Stimulated activated CD4-positive, alpha-beta T cell treated with anti-CD3 and anti-CD28 coated beads, Interleukin-2, amount 100 ng/mL, for 48 hours (primary cell): ENCODE data around the gene PHF12.

ENCODE experiments used
- DNase-seq, 2 donors: peaks; one replicate each; pipeline ENCODE4 v3.0.0-alpha.2; 2020

PHF12 gene

DNA sequence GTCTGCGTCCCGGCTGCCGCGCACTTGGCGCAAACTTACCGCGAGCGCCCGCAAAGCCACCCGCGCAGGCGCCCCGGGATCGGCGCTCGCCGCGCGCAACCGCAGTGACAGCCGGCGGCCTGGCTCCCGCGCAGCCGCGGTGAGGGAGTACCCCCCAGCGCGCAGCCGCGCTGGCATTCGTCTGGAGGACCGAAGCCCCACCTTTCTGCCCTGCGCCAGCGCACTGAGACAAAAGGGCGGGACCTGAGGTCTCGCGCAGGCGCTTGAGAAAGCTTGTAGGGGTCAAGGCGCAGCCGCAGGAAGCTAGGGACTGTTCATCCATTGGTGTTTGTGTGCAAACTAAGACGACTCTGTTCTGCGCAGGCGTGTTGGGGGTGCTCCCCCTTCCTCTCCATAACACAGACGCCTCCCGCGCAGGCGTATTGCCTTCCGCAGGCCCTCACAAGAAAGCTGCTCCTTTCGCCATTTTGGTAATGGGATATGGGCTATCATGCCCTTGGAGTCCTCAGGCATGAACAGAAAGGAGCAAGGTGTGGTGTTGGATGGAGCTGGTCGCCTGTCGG is at the start of gene PHF12:
Gene PHF12, minus strand, starts transcription at position 91 of the 563 bp plus-strand sequence. CDS start 558 bp downstream, outside the sequence.
- peak; percentile 96 to 99 for DNase-seq

DNA sequence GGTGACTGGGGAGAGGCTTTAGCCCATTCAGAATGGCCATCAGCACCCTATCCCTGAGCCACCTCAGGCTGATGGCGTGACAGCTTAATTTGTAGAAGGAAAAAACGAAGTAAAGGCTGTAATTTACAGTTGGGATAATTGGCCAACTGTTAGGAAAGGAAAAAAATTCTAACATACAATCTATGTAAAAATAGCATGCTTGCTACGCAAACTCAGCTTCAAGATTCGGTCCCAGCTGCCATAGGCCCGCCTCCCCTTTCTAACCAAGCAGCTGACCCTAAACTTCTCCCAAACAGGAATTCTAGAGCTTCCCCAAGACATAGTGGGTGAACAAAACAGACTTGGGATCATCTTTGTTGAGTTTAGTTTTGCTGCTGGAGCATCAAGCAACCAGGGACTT is 49.7 kb upstream of the PHF12 start:
- no peak for DNase-seq

DNA sequence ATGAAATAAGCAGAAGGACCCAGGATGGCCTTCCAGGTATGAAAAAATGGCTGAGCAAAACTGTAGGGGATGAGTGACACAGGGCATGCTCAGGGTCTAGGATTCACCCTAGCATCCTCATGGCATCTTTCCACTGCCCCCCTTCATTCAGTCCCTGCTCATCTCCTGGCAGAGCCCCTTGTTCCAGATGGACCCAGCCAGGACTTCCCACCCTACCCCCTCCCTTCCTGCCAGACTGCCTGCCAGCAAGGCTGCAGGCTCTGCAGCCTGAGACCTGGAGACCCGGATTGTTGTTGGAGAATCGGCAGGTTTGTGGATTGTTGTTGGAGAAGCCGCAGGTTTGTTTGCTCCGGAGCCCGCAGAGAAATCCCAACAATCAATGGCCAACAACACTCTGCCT is 47.9 kb upstream of the PHF12 start:
- DNase-seq: no peak

DNA sequence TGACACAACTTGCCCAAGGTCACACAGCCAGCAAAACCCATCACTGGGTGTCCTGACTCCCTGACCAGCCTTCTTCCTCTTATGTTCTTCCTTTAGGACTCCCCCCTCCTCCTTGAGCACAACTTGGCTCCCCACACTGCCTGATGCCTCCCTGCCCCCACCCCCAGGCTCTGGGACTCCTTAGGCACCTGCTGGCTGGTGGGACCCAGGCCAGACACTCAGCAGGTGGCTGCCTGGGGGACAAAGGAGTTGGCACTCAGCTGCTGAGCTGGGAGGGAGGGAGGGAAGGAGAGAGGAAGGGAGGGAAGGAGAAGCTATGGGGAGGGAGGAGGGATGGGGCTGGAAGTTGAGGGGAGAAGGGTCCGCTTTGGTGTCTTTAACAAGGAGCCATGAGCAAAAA is 46.5 kb upstream of the PHF12 start:
- DNase-seq: no peak

DNA sequence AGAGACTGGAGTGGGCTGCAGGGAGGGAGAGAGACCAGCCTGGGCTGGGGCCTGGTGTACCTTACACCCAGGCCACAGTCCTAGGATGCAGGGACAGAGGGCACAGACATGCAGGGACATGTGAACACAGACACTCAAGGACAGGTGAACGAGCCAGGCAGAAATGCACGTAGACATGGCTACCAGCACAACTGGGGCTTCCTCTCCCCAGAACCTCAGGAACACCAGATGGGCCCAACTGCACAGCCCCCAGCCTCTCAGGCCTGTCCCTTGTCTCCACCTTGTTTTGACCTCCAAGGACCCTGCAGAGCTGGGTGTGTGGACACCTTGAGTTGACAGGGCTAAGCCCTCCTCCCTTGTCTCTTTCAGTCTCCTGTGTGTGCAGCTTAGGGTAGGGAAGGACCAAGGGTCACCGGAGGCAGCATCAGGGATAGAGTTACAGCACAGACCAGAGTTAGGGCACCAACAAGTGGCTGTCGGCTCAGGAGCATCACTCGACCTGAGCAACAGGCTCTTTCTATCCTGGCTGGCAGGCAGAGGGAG is 45.3 kb upstream of the PHF12 start:
- DNase-seq: no peak

DNA sequence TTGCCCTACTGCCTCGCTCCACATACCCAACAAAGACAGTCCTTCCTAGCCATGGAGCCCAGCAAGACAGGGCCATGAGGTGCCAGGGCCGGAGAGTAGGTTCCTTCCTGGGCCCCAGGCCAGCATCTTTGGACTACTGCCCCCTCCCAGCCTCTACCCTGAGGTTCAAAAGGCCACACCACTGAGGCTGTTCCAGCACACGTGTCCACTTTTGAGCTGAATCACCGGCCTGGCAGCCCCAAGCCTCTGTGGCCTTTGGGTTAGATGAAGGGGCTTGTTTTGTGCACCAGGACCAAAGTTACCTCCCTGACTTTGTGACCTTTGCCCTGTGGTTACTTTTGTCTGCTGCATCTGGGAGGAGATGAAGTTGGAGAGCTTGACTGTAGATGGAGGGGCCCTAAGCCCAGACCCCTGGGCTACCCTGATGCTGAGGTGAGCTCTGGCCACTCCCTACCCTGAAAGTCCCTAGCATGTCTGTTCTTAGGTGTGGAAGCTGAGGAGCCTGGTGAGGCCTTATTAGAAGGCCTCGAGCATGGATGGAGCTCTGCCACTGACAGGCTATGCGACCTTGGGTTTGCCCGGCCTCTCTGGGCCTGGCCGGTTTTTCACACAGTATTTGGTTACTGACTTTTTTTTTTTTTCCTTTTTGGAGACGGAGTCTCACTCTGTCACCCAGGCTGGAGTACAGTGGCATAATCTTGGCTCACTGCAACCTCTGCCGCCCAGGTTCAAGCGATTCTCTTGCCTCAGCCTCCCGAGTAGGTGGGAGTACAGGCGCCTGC is 42.5 kb upstream of the PHF12 start:
- DNase-seq: no peak

DNA sequence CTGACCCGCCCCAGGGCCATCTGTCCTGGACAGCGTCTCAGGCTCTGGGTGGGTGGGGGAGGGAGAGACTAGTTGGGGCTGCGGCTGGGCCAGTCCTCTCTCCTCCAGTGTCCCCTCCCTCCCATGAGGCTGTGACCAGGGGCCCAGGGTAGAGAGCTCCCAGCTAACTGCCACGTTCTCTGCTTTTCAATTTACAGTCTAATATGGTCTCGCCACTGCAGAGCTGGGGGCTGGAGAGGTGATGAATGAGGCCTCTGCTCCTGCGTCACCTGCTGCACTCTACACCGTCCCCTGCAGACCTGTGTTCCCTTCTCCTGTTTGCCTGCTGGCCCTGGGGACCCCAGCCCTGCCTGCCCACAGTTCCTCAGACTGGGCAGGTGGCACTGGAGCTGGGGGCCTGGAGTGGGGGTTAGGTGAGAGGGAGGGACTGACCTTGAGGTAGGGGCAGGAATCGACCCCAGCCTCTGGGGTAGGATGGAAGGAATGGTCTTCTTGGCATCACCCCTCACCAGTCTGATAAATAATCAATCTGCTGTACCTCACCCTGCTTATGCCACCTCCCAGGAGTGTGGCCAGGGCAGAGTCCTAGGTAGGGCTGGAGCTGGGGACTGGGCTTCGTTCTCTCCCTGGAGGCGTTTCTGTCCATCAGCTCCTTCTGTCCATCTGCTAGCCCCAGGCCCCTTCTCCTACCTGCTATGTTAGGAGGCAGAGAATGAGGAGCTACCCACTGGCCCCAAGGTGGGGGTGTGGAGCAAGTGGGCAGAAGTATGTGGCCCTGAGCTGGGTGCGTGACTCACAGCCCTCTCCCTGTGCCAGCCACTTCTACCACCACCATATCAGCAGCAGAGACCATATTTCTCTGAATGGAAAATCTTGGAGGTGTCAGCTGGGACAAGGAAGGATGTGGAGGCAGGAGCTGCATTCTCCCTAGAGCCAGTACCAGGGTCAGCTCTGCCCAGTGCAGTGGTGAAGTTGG is 41.6 kb upstream of the PHF12 start:
- DNase-seq: no peak

DNA sequence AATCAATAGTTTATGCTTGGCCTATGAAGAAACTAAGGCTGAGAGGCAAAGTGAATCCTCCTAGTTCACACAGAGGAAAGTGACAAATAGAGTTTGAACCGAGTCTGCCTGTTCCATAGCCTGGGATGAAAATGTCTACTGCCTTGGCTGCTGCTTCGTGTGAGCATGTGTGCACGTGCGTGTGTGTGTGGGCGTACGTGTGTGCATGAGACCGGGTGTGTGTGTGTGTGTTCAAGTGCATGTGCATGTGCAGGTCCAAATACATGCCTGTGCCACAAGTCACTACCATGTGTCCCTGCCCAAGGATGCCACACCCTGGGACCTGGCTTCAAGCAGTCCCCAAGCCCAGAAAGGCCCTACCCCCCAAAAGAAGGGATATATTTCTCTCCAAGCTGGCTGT is 40.9 kb upstream of the PHF12 start:
- no peak for DNase-seq

DNA sequence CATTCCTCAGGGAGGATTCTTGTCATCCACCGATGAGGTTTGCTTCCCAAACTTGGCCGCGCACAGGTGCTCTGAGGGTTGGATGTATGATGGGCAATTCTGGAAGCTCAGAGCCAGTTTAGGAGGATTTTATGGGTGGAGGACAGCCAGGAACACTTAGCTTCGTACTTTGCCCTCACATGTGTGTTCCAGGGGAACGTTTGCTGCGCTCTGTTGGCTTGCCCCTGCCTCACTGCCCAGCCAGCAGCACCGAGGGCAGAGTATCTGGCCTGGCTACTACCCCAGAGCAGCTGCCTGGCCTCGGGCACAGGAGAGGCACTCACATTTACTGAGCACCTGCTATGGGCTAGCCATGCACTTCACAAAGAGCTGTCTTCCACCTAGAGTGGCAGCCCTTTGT is 40.5 kb upstream of the PHF12 start:
- DNase-seq: no peak

DNA sequence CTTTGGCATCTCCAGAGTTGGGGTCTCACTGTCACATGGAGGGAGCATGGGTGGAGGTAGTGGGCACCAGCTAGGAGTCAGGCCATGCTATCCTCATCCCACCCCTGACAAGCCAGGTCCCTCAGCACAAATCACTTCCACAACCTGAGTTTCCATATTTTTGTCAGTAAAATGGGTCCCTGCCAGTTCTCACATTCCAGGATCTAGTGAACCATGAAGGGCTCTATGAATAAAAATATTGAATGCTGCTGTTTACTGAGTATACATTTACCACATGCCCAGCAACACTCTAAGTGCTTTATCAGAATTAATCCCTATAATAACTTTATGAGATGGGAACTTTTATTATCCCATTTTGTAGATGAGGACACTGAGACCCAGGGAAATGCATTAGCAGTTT is 37.7 kb upstream of the PHF12 start:
- DNase-seq: no peak

DNA sequence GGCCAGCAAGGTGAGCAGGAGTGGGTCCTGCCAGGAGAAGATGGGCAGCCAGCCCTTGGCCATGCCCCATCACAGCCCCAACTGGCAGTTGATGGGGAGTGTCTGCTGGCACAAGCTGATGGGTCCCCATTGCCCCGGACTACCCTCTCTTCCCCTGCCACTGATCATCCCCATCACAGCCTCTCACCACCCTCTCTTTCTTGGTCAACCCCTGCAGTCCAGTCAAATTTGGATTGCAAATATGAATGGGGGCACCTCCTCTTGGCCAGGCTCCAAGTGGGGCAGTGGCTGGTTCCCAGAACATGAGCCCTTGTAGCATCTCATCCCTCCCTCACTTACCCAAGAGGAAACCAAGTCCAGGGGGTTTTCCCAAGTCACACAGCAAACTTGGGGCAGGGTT is 37.2 kb upstream of the PHF12 start:
- DNase-seq: no peak

DNA sequence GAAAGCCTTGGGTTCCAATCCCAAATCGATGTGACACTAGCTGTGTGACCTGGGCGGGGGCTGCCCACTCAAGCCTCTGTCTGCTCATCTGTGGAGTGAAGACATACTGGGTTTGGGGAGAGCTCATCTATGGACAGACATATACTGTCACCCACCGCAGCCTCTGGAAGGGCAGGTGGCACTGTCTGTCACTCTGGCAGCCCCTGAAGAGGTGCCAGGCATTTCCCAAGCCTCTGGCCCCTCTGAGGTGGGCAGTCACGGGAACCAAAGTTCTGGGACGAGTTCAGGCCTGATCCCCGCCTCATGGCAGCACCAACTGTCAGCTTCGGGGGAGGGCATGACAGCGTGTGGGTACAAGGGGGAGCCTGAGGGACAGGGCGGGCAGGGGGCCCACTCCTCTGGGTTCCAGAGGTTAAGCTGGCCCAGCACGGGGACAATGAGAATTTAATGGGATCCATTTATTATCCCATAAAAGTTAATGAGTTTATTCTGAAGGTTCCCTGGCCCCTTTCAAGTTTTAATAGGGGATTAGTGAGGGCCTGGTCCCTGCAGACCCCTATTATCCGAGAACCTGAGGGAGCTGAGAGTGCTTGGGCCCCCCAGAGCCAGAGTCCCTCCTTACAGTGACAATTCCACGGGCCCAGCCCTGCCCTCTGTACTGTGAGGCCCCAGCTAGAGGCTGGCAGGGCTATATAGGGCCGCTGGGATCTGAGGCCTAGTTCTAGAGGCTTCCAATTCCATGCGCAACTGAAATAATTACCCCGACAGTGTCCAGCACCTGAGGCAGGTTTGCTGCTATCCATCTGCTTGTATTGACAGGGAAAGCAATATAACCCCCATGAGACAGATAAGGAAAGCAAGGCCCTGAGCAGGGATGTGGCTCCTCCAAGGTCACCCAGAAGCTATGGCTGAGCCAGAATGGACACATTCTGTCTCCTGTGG is 35.7 kb upstream of the PHF12 start:
- no peak for DNase-seq

DNA sequence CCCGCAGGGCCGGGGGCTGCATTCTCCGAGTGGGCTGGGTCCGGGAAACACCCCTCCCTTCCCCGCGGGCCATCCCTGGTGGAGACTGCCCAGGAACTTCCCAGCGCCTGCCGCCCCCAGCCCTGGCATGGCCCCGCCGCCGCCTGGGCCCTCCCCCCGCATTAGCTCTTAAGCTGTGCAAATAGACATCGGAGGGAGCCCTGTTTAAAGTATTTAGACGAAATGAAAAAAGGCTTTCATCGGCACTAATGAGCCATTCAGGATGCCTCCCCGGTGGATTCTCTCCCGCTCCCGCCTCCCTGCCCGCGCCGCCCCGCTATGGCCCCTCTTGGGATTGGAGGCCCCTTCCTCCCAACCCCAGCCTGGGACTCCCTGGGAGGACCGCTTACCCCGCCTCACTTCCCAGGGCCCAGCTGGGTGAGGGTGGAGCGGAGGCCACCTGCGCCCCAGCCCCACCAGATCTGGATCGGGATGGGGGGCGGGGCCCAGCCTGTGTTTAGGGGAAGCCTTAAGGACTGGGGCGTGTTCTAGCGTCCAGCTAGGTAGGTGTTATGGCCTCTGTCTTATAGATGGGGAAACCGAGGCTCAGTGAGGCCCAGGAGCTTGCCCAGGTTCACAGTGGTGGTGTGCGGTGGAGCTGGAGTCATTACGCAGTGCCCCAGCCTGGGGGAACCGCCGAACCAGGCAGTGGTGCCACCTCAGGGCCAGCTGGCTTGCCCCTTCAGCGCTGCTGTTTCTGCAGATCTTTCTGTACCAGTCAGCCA is 34.8 kb upstream of the PHF12 start:
- DNase-seq: no peak

DNA sequence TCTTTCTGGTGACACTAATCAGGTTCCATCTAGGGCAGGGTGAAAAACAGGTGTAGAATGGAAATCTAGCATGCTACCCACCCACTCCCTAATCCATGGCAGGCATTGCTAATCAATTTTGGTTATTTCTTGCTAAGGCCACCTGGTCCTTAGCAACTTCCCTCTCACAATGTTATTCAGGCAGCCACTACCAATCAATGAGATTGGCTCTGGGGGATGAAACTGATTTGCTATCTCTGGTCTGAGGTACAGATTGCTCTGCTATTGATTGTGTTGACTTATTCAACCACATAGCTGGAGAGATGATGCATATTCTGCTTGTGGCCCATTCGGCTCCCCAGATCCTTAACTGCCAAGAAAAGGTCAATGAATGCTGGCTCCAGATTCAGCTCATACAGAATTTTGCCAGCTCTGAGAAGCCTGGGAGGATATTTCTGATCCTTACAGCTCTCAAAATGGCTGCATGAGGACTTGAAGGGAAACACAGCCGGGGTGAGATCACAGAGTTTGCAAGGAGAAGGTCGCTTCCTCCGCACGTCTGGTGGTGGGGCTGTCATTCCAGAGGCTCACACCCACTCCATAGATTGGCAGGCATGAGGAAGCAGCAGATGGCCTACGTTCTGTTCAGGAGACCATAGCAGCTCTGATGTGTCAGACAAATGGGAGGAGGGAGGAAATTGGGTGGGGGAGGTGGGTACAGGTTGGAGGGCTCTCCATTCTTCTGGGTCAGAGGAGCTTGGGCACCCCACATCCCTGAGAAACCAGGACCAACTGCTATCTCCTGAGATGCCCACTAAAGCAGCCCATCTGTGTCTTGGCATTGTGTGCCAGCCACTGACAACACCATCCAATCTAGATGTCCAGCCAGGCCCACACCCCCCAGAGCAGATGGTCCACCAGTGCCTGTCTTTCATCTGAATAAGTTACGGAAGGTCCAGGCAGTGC is 32.2 kb upstream of the PHF12 start:
- no peak for DNase-seq

DNA sequence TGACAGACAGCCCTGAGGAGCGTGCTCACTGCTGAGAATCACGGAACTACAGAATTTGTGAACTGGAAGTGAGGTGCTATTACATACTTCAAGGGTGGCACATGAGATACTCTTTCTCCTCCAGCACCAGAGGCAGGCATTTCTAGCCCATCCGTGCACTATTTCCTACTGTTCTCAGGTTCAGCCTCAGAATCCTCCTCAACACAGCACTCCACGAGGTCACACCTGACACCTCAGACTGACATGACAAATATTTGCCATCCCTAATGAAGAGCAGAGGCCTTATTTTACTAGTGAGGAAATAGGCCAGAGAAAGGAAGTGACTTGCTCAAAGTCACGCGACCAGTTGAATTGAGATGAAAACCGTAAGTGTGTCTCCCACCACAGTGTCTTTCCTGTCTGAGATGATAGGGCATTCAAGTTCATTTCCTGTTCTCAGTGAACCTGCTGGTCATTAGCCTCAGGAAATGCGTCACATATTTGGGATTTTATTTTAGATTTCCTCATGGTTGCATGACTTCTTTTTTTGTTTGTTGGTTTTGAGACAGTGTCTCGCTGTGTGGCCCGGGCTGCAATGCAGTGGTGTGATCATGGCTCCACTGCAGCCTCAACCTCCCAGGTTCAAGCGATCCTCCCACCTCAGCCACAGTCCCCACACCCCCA is 30.9 kb upstream of the PHF12 start:
- DNase-seq: peak in 1 of 2 donors; percentile 12

DNA sequence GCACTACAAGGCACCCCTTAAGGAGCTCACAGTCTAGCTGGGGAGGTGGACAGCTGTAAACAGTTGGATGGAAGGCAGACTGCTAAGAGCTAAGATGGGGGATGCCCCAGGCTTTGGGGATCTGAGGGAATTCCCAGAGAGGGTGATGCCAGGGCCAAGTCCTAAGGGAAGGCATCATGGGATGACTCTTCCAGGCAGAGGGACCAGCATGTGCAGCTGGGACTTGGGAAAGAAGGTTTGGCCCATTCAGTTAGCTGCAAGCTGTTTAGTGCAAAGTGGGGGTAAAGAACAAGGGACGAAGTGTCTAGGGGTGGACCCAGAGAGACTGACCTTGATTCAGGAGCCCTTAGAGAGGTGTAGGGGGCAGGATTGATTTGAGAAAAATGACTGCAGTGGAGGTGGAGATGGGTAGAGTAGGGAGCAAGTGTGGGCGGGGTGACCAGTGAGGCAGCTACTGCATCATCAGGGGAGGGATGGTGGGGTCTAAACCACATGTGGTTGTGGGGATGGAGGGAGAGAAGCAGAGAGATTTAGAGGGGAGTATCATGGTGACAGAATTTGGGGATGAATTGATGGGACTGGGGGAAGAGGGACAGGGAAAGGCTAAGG is 27.1 kb upstream of the PHF12 start:
- DNase-seq: no peak

DNA sequence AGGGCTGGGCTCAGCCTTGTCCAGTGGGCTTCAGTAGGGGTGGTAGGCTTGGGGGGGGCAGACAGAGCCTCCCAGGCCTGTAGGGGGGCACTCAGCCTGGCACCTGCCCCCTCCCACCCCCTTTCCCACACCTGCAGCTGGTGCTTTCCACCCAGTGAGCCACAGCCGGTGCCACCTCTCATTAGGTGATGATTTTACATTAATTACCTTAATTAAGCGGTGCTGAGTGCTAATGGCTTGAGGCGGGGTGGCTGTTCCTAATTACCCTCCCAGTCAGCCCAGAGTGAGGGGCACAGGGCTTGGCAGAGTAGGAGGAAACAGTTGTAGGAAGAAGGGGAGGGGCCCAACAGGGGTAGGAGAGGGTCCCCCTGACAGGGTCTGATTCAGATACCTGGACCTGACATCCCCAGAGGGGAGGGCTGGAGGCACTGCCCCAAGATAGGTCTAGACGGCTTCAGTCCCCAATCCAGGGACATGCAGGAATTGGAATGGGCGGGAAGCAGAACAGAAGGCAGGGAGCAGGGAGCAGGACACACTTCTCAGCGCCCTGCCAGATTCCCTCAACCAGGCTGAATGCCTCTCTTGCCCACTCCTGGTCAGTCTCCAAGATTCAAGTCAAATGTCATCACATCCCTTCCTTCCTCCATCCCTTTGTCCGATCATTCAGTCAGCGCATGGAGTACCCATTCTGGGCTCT is 26.5 kb upstream of the PHF12 start:
- no peak for DNase-seq

DNA sequence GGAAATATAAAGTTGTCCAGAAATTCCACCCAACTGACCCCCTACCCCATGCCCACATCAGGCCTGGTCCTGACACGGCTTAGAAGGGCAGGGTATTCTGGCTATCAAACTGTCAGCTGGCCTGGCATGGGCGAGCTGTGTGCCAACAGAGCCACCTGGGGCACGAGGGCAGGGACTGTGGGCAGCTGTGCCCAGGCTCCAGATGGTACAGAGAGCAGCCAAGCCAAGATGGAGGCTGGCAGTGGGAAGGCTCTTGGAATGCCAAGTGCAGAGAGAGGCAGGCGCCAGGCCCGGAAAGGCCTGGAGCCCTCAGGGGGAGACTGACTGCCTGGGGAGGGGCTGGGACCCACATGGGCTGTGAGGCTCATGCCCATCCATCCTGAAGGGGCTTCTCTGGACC is 24.3 kb upstream of the PHF12 start:
- DNase-seq: no peak

DNA sequence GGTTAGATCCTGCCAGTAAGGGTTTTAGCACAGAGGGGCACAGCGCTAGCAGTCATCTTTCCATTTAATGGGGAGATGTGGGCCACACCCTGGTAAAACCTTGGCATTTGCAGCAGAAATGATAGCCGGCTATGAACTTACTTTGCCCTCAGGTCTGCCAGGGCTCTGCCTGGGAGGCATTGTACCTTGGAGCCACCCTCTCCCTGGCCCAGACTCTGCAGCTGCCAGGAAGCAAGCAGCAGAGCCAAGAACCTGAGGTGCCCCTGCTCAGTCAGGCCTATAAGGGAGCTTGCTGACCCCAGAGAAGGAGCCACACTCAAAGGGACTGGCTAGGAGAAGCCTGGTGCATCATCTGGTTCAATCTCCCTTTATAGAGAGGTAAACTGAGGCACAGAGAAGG is 23.7 kb upstream of the PHF12 start:
- DNase-seq: no peak
